HEK293 (cell line): ENCODE measurements around the gene TTC27.
A peak's percentile ranks its signal among the peaks of the same experiment; 100 is the strongest.

Source experiments
- CTCF ChIA-PET: fragments of 350-600 bp; formaldehyde crosslinking; extraction: SDS; loops from one replicate; lab custom pipeline; 2021; ENCODE audit warnings: antibody characterized with exemption; lab: Yijun Ruan, JAX
- POLR2A ChIA-PET: fragments of 300-600 bp; formaldehyde crosslinking; extraction: SDS; loops from one replicate; lab custom pipeline; 2020; ENCODE audit warnings: antibody characterized with exemption, inconsistent platforms; lab: Yijun Ruan, JAX
- H3K27ac ChIP-seq: fragments of 200-500 bp; sonication (Bioruptor generic); 2 replicates; pipeline ENCODE4 v1.5.1; 2014; ENCODE audit warnings: low read depth, low read length, control low read depth, inconsistent platforms; ENCODE audit errors: extremely low read depth
- H3K36me3 ChIP-seq, 2 experiments: fragments of 200-500 bp in 1 of 2; sonication (Bioruptor generic) in 1 of 2; 1 replicate in 1 of 2; 2 replicates in 1 of 2; pipeline ENCODE4 v1.5.1; 2014 to 2017; ENCODE audit warnings: inconsistent platforms in 2 of 2, low read length in 2 of 2; ENCODE audit not compliant: control insufficient read depth in 2 of 2, insufficient read depth in 1 of 2
- H3K4me1 ChIP-seq: fragments of 200-500 bp; sonication (Bioruptor generic); 2 replicates; pipeline ENCODE4 v1.5.1; 2014; ENCODE audit warnings: mild to moderate bottlenecking, low read length, inconsistent platforms; ENCODE audit not compliant: control insufficient read depth, insufficient read depth
- H3K4me3 ChIP-seq: 2 replicates; pipeline ENCODE4 v1.5.1; 2011; ENCODE audit warnings: low read depth, mild to moderate bottlenecking, control low read depth, low read length, moderate library complexity
- H3K9me3 ChIP-seq: fragments of 200-500 bp; sonication (Bioruptor generic); 2 replicates; pipeline ENCODE4 v1.5.1; 2014; ENCODE audit warnings: low read depth, low read length, inconsistent platforms; ENCODE audit not compliant: control insufficient read depth, insufficient read depth
- RBAK ChIP-seq: fragments of 450-650 bp; formaldehyde crosslinking; IDR thresholded peaks from 2 replicates; pipeline ENCODE4 v1.5.1; 2016; ENCODE audit warnings: missing biosample characterization, missing genetic modification characterization
- SP7 ChIP-seq: fragments of 450-650 bp; formaldehyde crosslinking; IDR thresholded peaks from 2 replicates; pipeline ENCODE4 v1.5.1; 2016; ENCODE audit warnings: missing biosample characterization, missing genetic modification characterization
- ZIC2 ChIP-seq: fragments of 450-650 bp; formaldehyde crosslinking; IDR thresholded peaks from 2 replicates; pipeline ENCODE4 v1.5.1; 2016; ENCODE audit warnings: missing biosample characterization, missing genetic modification characterization
- ZNF138 ChIP-seq: fragments of 450-650 bp; formaldehyde crosslinking; IDR thresholded peaks from 2 replicates; pipeline ENCODE4 v1.5.1; 2016; ENCODE audit warnings: missing biosample characterization, missing genetic modification characterization, borderline replicate concordance
- ZNF174 ChIP-seq: fragments of 450-650 bp; formaldehyde crosslinking; IDR thresholded peaks from 2 replicates; pipeline ENCODE4 v1.5.0; 2017; ENCODE audit warnings: missing biosample characterization, mild to moderate bottlenecking, missing genetic modification characterization
- ZNF2 ChIP-seq: fragments of 450-650 bp; formaldehyde crosslinking; IDR thresholded peaks from 2 replicates; pipeline ENCODE4 v1.5.1; 2016; ENCODE audit warnings: missing biosample characterization, missing genetic modification characterization
- ZNF404 ChIP-seq: fragments of 450-650 bp; formaldehyde crosslinking; IDR thresholded peaks from 2 replicates; pipeline ENCODE4 v1.5.1; 2017; ENCODE audit warnings: missing biosample characterization, missing genetic modification characterization
- ZNF423 ChIP-seq: fragments of 450-650 bp; formaldehyde crosslinking; IDR thresholded peaks from 2 replicates; pipeline ENCODE4 v1.5.1; 2016; ENCODE audit warnings: missing biosample characterization, missing genetic modification characterization
- ZNF571 ChIP-seq: fragments of 450-650 bp; formaldehyde crosslinking; IDR thresholded peaks from 2 replicates; pipeline ENCODE4 v1.5.0; 2017; ENCODE audit warnings: missing biosample characterization, missing genetic modification characterization
- ZNF585B ChIP-seq: fragments of 450-650 bp; formaldehyde crosslinking; IDR thresholded peaks from 2 replicates; pipeline ENCODE4 v1.5.1; 2016; ENCODE audit warnings: missing biosample characterization, missing genetic modification characterization
- ZNF600 ChIP-seq: fragments of 450-650 bp; formaldehyde crosslinking; IDR thresholded peaks from 2 replicates; pipeline ENCODE4 v1.5.1; 2016; ENCODE audit warnings: missing biosample characterization, missing genetic modification characterization
- ZNF610 ChIP-seq: fragments of 450-650 bp; formaldehyde crosslinking; IDR thresholded peaks from 2 replicates; pipeline ENCODE4 v1.5.1; 2016; ENCODE audit warnings: missing biosample characterization, missing genetic modification characterization, borderline replicate concordance
- ZNF654 ChIP-seq: fragments of 450-650 bp; formaldehyde crosslinking; IDR thresholded peaks from 2 replicates; pipeline ENCODE4 v1.5.1; 2016; ENCODE audit warnings: low read depth, missing biosample characterization, missing genetic modification characterization
- ZNF658 ChIP-seq: fragments of 450-650 bp; formaldehyde crosslinking; IDR thresholded peaks from 2 replicates; pipeline ENCODE4; 2016; ENCODE audit warnings: missing biosample characterization, missing genetic modification characterization
- ZNF677 ChIP-seq: fragments of 450-650 bp; IDR thresholded peaks from 2 replicates; pipeline ENCODE4 v1.5.0; 2018; ENCODE audit warnings: missing biosample characterization, mild to moderate bottlenecking, missing genetic modification characterization, moderate library complexity
- TF ChIP-seq, protein P1 (sequence below): fragments of 450-650 bp; formaldehyde crosslinking; IDR thresholded peaks from 2 replicates; pipeline ENCODE4 v1.5.1; 2016; ENCODE audit warnings: missing biosample characterization, missing genetic modification characterization
- TF ChIP-seq, protein P2 (sequence below): fragments of 450-650 bp; formaldehyde crosslinking; IDR thresholded peaks from 2 replicates; pipeline ENCODE4 v1.5.1; 2016; ENCODE audit warnings: missing biosample characterization, missing genetic modification characterization, low read depth
- TF ChIP-seq, protein P3 (sequence below): fragments of 450-650 bp; formaldehyde crosslinking; IDR thresholded peaks from 2 replicates; pipeline ENCODE4 v1.5.1; 2016; ENCODE audit warnings: missing biosample characterization, missing genetic modification characterization
- TF ChIP-seq, protein P4 (sequence below): fragments of 450-650 bp; formaldehyde crosslinking; IDR thresholded peaks from 2 replicates; pipeline ENCODE4 v1.5.0; 2017; ENCODE audit warnings: missing biosample characterization, missing genetic modification characterization, borderline replicate concordance

Gene TTC27

DNA sequence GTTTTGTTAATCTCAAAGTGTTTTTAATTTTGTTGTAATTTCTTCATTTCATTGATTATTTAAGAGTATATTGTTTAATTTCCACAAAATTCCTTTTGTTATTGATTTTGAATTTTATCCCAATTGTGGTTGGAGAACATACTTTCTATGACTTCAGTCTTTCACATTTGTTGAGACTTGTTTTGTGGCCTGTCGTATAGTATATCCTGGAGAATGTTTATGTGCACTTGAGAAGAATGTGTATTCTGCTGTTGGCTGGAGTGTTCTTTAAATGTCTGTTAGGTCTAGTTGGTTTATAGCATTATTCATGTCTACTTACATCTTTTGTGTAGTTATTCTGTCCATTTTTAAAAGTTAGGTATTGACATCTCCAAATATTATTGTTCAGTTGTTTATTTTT, 120.3 kb downstream of the TTC27 start:
- no peaks in the 10 kb centered on the region for H3K36me3 ChIP-seq
- TF ChIP-seq, protein P1, sequence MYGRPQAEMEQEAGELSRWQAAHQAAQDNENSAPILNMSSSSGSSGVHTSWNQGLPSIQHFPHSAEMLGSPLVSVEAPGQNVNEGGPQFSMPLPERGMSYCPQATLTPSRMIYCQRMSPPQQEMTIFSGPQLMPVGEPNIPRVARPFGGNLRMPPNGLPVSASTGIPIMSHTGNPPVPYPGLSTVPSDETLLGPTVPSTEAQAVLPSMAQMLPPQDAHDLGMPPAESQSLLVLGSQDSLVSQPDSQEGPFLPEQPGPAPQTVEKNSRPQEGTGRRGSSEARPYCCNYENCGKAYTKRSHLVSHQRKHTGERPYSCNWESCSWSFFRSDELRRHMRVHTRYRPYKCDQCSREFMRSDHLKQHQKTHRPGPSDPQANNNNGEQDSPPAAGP (tag by site-specific recombination): no peak
- TF ChIP-seq, all 188 proteins: peak for 0
- H3K9me3 ChIP-seq: no peaks in the 10 kb centered on the region
- no peak overlapping the region for H3K27ac ChIP-seq
- ChIA-PET POLR2A (no interaction called here), CTCF (no interaction called here)
- no peaks in the 10 kb centered on the region for H3K4me1 ChIP-seq
- no peak overlapping the region for H3K4me3 ChIP-seq

DNA sequence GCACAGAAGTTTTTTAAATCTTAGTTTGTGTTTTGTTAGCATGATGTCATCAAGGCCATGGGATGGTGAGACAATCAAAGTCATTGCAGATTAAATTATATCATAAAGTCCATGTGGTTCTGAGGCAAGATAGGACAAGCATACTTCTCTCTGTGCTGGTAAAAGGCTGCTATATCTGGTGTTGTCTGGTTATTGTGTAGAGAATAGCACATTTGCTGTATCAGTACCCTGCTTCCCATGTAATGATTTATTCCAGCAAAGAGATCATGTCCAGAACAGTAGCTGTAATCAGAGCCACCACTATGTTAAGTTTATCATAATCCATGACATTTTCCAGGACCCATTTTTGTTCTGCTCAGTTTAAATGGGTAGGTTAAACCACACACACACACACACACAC, 123.0 kb downstream of the TTC27 start:
- no peak overlapping the region for H3K27ac ChIP-seq
- no peak for TF ChIP-seq ZNF174
- TF ChIP-seq ZNF2 (tag by site-specific recombination): no peak
- TF ChIP-seq, protein P2, sequence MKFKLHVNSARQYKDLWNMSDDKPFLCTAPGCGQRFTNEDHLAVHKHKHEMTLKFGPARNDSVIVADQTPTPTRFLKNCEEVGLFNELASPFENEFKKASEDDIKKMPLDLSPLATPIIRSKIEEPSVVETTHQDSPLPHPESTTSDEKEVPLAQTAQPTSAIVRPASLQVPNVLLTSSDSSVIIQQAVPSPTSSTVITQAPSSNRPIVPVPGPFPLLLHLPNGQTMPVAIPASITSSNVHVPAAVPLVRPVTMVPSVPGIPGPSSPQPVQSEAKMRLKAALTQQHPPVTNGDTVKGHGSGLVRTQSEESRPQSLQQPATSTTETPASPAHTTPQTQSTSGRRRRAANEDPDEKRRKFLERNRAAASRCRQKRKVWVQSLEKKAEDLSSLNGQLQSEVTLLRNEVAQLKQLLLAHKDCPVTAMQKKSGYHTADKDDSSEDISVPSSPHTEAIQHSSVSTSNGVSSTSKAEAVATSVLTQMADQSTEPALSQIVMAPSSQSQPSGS: peak; percentile 54; the same call in 1 of the 2 replicates
- TF ChIP-seq ZNF585B (tag by site-specific recombination): no peak
- TF ChIP-seq ZNF571 (tag by site-specific recombination): no peak
- no peak for TF ChIP-seq ZNF677 (tag by site-specific recombination)
- TF ChIP-seq, all 188 proteins: peak for 1
- H3K4me1 ChIP-seq: no peaks in the 10 kb centered on the region
- H3K36me3 ChIP-seq: no peaks in the 10 kb centered on the region
- ChIA-PET POLR2A (no interaction called here), CTCF (no interaction called here)
- no peak overlapping the region for H3K4me3 ChIP-seq
- H3K9me3 ChIP-seq: no peaks in the 10 kb centered on the region

DNA sequence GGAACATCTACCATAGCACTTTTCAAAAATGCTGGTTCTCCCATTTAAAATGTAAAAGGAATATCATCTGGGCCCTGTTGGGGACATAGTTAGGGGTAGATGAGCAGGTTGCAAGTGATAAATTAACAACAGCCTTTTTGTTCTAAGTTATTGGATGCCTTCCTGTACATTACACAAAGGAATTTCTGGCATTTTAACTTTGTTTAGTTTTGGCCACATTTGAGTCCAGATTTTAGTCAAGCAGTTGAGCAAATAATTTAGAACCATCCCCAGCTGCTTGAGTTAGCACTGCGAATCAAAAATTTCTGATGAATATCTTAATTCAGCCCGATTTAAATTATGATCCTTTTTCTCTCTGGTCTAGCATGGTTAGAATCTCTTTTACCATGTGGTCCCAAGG, 124.4 kb downstream of the TTC27 start:
- CTCF ChIA-PET: interaction anchor here (0.6 kb wide), 1 partner anchor 171 kb away, joined by 3 read pairs; no protein-coding TSS in a partner anchor
- Histone ChIP-seq H3K27ac (no peak overlapping the region), H3K4me1 (no peaks in the 10 kb centered on the region), H3K9me3 (no peaks in the 10 kb centered on the region)
- POLR2A ChIA-PET: no interaction called here
- TF ChIP-seq, protein P3, sequence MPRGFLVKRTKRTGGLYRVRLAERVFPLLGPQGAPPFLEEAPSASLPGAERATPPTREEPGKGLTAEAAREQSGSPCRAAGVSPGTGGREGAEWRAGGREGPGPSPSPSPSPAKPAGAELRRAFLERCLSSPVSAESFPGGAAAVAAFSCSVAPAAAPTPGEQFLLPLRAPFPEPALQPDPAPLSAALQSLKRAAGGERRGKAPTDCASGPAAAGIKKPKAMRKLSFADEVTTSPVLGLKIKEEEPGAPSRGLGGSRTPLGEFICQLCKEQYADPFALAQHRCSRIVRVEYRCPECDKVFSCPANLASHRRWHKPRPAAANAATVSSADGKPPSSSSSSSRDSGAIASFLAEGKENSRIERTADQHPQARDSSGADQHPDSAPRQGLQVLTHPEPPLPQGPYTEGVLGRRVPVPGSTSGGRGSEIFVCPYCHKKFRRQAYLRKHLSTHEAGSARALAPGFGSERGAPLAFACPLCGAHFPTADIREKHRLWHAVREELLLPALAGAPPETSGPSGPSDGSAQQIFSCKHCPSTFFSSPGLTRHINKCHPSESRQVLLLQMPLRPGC (tag by site-specific recombination): no peak
- no peak for TF ChIP-seq ZNF610 (tag by site-specific recombination)
- TF ChIP-seq RBAK: no peak
- TF ChIP-seq ZNF600: no peak
- no peak for TF ChIP-seq ZNF138 (tag by site-specific recombination)
- TF ChIP-seq, protein P4, sequence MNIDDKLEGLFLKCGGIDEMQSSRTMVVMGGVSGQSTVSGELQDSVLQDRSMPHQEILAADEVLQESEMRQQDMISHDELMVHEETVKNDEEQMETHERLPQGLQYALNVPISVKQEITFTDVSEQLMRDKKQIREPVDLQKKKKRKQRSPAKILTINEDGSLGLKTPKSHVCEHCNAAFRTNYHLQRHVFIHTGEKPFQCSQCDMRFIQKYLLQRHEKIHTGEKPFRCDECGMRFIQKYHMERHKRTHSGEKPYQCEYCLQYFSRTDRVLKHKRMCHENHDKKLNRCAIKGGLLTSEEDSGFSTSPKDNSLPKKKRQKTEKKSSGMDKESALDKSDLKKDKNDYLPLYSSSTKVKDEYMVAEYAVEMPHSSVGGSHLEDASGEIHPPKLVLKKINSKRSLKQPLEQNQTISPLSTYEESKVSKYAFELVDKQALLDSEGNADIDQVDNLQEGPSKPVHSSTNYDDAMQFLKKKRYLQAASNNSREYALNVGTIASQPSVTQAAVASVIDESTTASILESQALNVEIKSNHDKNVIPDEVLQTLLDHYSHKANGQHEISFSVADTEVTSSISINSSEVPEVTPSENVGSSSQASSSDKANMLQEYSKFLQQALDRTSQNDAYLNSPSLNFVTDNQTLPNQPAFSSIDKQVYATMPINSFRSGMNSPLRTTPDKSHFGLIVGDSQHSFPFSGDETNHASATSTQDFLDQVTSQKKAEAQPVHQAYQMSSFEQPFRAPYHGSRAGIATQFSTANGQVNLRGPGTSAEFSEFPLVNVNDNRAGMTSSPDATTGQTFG (tag by site-specific recombination): no peak
- TF ChIP-seq ZIC2 (tag by site-specific recombination): no peak
- TF ChIP-seq SP7 (tag by site-specific recombination): no peak
- TF ChIP-seq ZNF658: no peak
- TF ChIP-seq ZNF404: no peak
- no peak for TF ChIP-seq ZNF423 (tag by site-specific recombination)
- TF ChIP-seq ZNF654: no peak
- TF ChIP-seq, all 188 proteins: peak for 0
- H3K4me3 ChIP-seq: no peak overlapping the region
- H3K36me3 ChIP-seq: no peaks in the 10 kb centered on the region
